ENCODE measurements around the gene COL27A1. TPM values are rescaled to one million over a fixed set of nuclear protein-coding genes. Genes with fewer than 3 reads are reported as not detected.
A peak's percentile ranks its signal among the peaks of the same experiment; 100 is the strongest.

Gene COL27A1
- total RNA-seq, 1 donor from 2014 or later = 4.3 TPM

DNA sequence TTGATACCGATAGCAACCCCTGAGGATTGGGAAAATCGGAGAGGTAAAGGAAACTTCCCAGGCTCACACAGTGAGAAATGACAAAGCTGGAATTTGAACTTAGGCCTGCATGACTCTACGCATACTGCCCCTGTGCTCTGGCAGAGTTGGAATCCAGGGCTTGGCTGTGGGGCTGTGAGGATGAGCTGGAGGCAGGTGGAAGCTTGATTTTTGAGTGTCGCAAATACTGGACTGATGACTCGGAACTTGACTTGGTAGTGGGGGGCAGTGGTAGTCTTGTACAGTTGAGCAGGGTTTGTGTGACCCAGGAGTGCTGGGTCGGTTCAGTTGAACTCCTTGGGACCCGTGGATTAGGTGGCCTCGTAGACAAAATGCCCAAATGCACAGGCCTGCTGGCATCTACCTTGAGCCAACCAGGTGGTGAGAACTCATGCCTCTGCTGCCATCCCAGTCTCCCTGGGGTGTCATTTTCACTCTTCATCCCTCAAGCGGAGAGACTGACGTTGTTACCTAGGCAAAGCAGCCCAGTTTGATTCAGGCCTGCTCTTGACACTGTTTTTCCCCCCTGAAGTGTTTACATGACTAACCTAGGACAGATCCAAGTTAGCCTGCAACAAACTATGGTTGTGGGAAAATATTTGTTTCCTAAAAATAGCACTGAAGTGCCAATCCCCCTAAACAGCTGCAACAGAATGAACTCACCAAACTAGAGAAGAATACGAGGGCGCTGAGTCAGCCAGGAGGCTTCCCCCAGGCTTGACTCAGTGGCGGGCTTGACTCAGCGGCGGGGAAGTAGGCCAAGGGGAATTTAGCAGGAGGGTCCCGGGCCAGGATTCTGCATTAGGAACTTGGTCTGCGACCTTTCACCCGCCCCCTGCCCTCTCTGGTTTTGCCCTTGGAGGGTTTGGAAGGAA, 121.8 kb downstream of the COL27A1 start:
- Histone ChIP-seq H3K27me3 (no peaks in the 10 kb centered on the region), H4K20me1 (ENCODE audit: low read depth) (no peaks in the 10 kb centered on the region), H3K9ac (no peak overlapping the region), H3K9me3 (ENCODE audit: low read depth) (no peaks in the 10 kb centered on the region), H3K36me3 (no peaks in the 10 kb centered on the region), H3K79me2 (ENCODE audit: low read depth) (no peaks in the 10 kb centered on the region), H2AFZ (replicated peaks) (no peak overlapping the region), H3K4me1 (no peaks in the 10 kb centered on the region), H3K4me3 (no peak overlapping the region), H3K27ac (no peak overlapping the region), H3F3A (ENCODE audit: low read depth) (no peaks in the 10 kb centered on the region), H3K4me2 (no peak overlapping the region)
- H3K27me3 Mint-ChIP-seq (ENCODE audit: insufficient read depth, low read depth) = peaks cover 3% of the 10 kb centered on the region
- DNase-seq (ENCODE audit: low spot score) = no peak
- no peak overlapping the region for H3K4me3 Mint-ChIP-seq
- H3K36me3 Mint-ChIP-seq = peaks cover 23% of the 10 kb centered on the region
- TF ChIP-seq EZH2 (IDR thresholded peaks at IDR 0.05) = no peak
- no peak for TF ChIP-seq EZH2phosphoT487 (IDR thresholded peaks at IDR 0.05)
- TF ChIP-seq, protein P1, sequence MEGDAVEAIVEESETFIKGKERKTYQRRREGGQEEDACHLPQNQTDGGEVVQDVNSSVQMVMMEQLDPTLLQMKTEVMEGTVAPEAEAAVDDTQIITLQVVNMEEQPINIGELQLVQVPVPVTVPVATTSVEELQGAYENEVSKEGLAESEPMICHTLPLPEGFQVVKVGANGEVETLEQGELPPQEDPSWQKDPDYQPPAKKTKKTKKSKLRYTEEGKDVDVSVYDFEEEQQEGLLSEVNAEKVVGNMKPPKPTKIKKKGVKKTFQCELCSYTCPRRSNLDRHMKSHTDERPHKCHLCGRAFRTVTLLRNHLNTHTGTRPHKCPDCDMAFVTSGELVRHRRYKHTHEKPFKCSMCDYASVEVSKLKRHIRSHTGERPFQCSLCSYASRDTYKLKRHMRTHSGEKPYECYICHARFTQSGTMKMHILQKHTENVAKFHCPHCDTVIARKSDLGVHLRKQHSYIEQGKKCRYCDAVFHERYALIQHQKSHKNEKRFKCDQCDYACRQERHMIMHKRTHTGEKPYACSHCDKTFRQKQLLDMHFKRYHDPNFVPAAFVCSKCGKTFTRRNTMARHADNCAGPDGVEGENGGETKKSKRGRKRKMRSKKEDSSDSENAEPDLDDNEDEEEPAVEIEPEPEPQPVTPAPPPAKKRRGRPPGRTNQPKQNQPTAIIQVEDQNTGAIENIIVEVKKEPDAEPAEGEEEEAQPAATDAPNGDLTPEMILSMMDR (IDR thresholded peaks at IDR 0.05) = no peak
- H3K4me1 Mint-ChIP-seq = peaks cover 19% of the 10 kb centered on the region
- peak overlapping the region; percentile 66 for H3K27ac Mint-ChIP-seq
- no peaks in the 10 kb centered on the region for H3K9me3 Mint-ChIP-seq

DNA sequence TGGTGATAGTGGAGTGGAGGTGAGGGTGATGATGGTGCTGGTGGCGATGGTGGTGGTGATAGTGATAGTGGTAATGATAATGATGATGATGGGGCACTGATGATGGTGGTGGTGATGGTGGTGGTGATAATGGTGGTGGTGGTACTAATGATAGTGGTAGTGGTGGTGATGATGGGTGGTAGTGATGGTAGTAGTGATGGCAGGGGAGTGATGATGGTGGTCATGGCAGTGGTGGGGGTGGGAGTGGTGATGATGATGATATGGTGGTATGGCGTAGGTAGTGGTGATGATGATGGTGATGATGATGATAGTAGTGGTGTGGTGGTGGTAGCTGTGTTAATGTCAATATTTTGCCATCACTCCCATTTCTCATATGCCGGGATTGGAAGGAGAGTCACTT, 123.0 kb downstream of the COL27A1 start:
- H3F3A ChIP-seq (ENCODE audit: low read depth) = no peaks in the 10 kb centered on the region
- H3K9me3 Mint-ChIP-seq = no peaks in the 10 kb centered on the region
- DNase-seq (ENCODE audit: low spot score) = no peak
- H2AFZ ChIP-seq (replicated peaks) = no peak overlapping the region
- no peaks in the 10 kb centered on the region for H3K27me3 ChIP-seq
- peaks cover 3% of the 10 kb centered on the region for H3K27me3 Mint-ChIP-seq (ENCODE audit: insufficient read depth, low read depth)
- peaks cover 24% of the 10 kb centered on the region for H3K36me3 Mint-ChIP-seq
- H3K79me2 ChIP-seq (ENCODE audit: low read depth) = no peaks in the 10 kb centered on the region
- H3K27ac ChIP-seq = no peak overlapping the region
- no peaks in the 10 kb centered on the region for H4K20me1 ChIP-seq (ENCODE audit: low read depth)
- no peak overlapping the region for H3K4me3 ChIP-seq
- TF ChIP-seq EZH2 (IDR thresholded peaks at IDR 0.05) (no peak), EZH2phosphoT487 (IDR thresholded peaks at IDR 0.05) (no peak)
- TF ChIP-seq, protein P1 (IDR thresholded peaks at IDR 0.05) = no peak
- no peaks in the 10 kb centered on the region for H3K36me3 ChIP-seq
- H3K4me3 Mint-ChIP-seq = no peak overlapping the region
- peaks cover 17% of the 10 kb centered on the region for H3K4me1 Mint-ChIP-seq
- H3K4me1 ChIP-seq = no peaks in the 10 kb centered on the region
- no peak overlapping the region for H3K27ac Mint-ChIP-seq
- H3K9me3 ChIP-seq (ENCODE audit: low read depth) = no peaks in the 10 kb centered on the region
- no peak overlapping the region for H3K4me2 ChIP-seq
- no peak overlapping the region for H3K9ac ChIP-seq

DNA sequence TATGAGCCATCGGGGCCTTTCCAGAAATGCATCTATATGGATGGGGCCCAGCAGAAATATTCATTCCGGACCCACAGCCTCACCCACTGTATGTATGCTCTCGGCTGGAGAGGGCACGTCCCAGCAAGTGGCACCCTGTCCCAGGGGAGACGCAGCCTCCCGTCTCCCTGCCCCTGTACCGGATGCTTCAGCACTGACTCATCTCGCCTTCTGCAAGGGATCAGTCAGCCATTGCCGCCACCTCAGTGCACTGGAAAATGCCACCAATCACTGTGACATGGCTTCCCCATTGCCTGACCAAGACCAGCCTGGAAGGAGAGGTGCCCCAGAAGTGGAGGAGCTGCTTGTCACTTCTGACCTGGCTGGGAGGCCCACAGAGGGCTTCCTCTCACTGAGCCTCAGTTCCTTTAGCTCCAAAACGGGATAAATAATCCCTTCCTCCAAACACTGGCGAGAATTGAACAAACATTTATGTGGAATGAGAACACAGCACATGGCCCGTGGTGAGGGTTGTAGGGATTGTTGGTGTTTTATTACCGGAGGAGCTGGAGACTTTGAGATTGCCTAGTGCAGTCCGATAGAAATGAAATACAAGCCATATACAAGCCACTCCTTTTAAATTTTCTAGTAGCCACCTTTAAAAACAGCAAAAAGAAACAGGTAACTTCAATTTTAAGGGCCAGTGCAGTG, 123.7 kb downstream of the COL27A1 start:
- no peak for TF ChIP-seq EZH2phosphoT487 (IDR thresholded peaks at IDR 0.05)
- TF ChIP-seq EZH2 (IDR thresholded peaks at IDR 0.05) = no peak
- TF ChIP-seq, protein P1 (IDR thresholded peaks at IDR 0.05) = no peak
- no peak overlapping the region for H2AFZ ChIP-seq (replicated peaks)
- no peaks in the 10 kb centered on the region for H3K79me2 ChIP-seq (ENCODE audit: low read depth)
- Mint-ChIP-seq H3K9me3 (no peaks in the 10 kb centered on the region), H3K27me3 (ENCODE audit: insufficient read depth, low read depth) (peaks cover 3% of the 10 kb centered on the region), H3K27ac (no peak overlapping the region), H3K4me1 (peaks cover 19% of the 10 kb centered on the region), H3K36me3 (peaks cover 21% of the 10 kb centered on the region), H3K4me3 (no peak overlapping the region)
- no peak overlapping the region for H3K9ac ChIP-seq
- no peaks in the 10 kb centered on the region for H3K36me3 ChIP-seq
- H4K20me1 ChIP-seq (ENCODE audit: low read depth) = no peaks in the 10 kb centered on the region
- H3F3A ChIP-seq (ENCODE audit: low read depth) = no peaks in the 10 kb centered on the region
- DNase-seq (ENCODE audit: low spot score) = no peak
- H3K4me2 ChIP-seq = no peak overlapping the region
- H3K4me1 ChIP-seq = no peaks in the 10 kb centered on the region
- no peaks in the 10 kb centered on the region for H3K9me3 ChIP-seq (ENCODE audit: low read depth)
- no peaks in the 10 kb centered on the region for H3K27me3 ChIP-seq
- H3K4me3 ChIP-seq = no peak overlapping the region
- no peak overlapping the region for H3K27ac ChIP-seq
